IMR-90 (cell line): ENCODE results near the gene EPB41L2. TPM values are rescaled to one million over a fixed set of nuclear protein-coding genes. Genes with fewer than 3 reads are reported as not detected.

ENCODE experiments used
- ATAC-seq: fragments of 200-7000 bp; cut with Tn5 transposase; 2 replicates; pipeline ENCODE4 v1.9.1; 2020; ENCODE audit warnings: low read depth, mild to moderate bottlenecking, moderate library complexity
- BruUV-seq: library from RNA; stranded (reverse); fragments of 400-500 nt; replicated peaks from 2 replicates; lab custom pipeline; 2021; lab: Mats Ljungman, UMichigan
- CTCF ChIA-PET: fragments of 300-600 bp; formaldehyde crosslinking; extraction: SDS; loops from one replicate; lab custom pipeline; 2021; ENCODE audit warnings: antibody characterized with exemption; lab: Yijun Ruan, JAX
- POLR2A ChIA-PET: fragments of 300-600 bp; sonication (Branson Sonifier 250); formaldehyde crosslinking; loops from one replicate; lab custom pipeline; 2022; ENCODE audit warnings: antibody characterized with exemption; ENCODE audit not compliant: unreplicated experiment; lab: Charles Lee
- DNase-seq: peaks from one replicate; pipeline ENCODE4 v3.0.0; 2013
- H2AFZ ChIP-seq: replicated peaks from 2 replicates; pipeline ENCODE3; 2013; ENCODE audit warnings: low read length, mild to moderate bottlenecking; ENCODE audit not compliant: poor library complexity
- H2AK5ac ChIP-seq: 2 replicates; pipeline ENCODE4 v1.6.1; 2013; ENCODE audit warnings: low read depth, low read length, inconsistent platforms
- H2AK9ac ChIP-seq: replicated peaks from 2 replicates; pipeline ENCODE3; 2013; ENCODE audit warnings: mild to moderate bottlenecking, low read depth, low read length, moderate library complexity; ENCODE audit not compliant: poor library complexity
- H2BK120ac ChIP-seq: 2 replicates; pipeline ENCODE4 v1.6.1; 2013; ENCODE audit warnings: low read depth, low read length, inconsistent platforms
- H2BK15ac ChIP-seq: 3 replicates; pipeline ENCODE4 v1.6.1; 2013; ENCODE audit warnings: low read depth, low read length, inconsistent platforms
- H2BK20ac ChIP-seq: 2 replicates; pipeline ENCODE4 v1.6.1; 2013; ENCODE audit warnings: low read depth, mild to moderate bottlenecking, inconsistent platforms, low read length, moderate library complexity
- H2BK5ac ChIP-seq: 2 replicates; pipeline ENCODE4 v1.6.1; 2013; ENCODE audit warnings: mild to moderate bottlenecking, low read depth, low read length, inconsistent platforms; ENCODE audit not compliant: poor library complexity, severe bottlenecking
- H3K14ac ChIP-seq: replicated peaks from 2 replicates; pipeline ENCODE4 v1.6.1; 2013; ENCODE audit warnings: low read depth, low read length, inconsistent platforms
- H3K18ac ChIP-seq: 2 replicates; pipeline ENCODE4 v1.6.1; 2013; ENCODE audit warnings: low read depth, low read length, control low read depth
- H3K23ac ChIP-seq: 2 replicates; pipeline ENCODE4 v1.6.1; 2013; ENCODE audit warnings: low read depth, low read length, inconsistent platforms
- H3K27ac ChIP-seq: 2 replicates; pipeline ENCODE4 v1.5.1; 2013; ENCODE audit warnings: mild to moderate bottlenecking, control low read depth, low read length; ENCODE audit not compliant: insufficient read depth
- H3K27me3 ChIP-seq: 2 replicates; pipeline ENCODE4 v1.6.1; 2013; ENCODE audit warnings: low read length; ENCODE audit not compliant: control insufficient read depth, insufficient read depth
- H3K36me3 ChIP-seq: 2 replicates; pipeline ENCODE4 v1.6.1; 2013; ENCODE audit warnings: low read length, mixed read lengths; ENCODE audit not compliant: control insufficient read depth, insufficient read depth
- H3K4ac ChIP-seq: 2 replicates; pipeline ENCODE4 v1.6.1; 2013; ENCODE audit warnings: low read depth, low read length, inconsistent platforms
- H3K4me1 ChIP-seq: 2 replicates; pipeline ENCODE4 v1.6.1; 2013; ENCODE audit warnings: low read length, mixed read lengths; ENCODE audit not compliant: control insufficient read depth, insufficient read depth
- H3K4me2 ChIP-seq: 2 replicates; pipeline ENCODE4 v1.6.1; 2013; ENCODE audit warnings: low read depth, mild to moderate bottlenecking, control low read depth, low read length, moderate library complexity
- H3K4me3 ChIP-seq: 2 replicates; pipeline ENCODE4 v1.5.1; 2013; ENCODE audit warnings: low read depth, mild to moderate bottlenecking, control low read depth, low read length, moderate library complexity; ENCODE audit not compliant: insufficient read depth
- H3K56ac ChIP-seq: 2 replicates; pipeline ENCODE4 v1.6.1; 2013; ENCODE audit warnings: low read length, inconsistent platforms; ENCODE audit not compliant: insufficient read depth; ENCODE audit errors: extremely low read depth
- H3K79me1 ChIP-seq, 2 experiments: 2 replicates each; pipeline ENCODE4 v1.6.1; 2013; ENCODE audit warnings: low read length in 2 of 2, inconsistent platforms in 1 of 2, low read depth in 1 of 2
- H3K9ac ChIP-seq: 2 replicates; pipeline ENCODE4 v1.6.1; 2013; ENCODE audit warnings: low read depth, low read length, control low read depth
- H3K9me1 ChIP-seq: 2 replicates; pipeline ENCODE4 v1.6.1; 2013; ENCODE audit warnings: low read length, inconsistent platforms; ENCODE audit not compliant: insufficient read depth
- H3K9me3 ChIP-seq: 2 replicates; pipeline ENCODE4 v1.6.1; 2013; ENCODE audit warnings: low read length; ENCODE audit not compliant: control insufficient read depth, insufficient read depth
- H4K20me1 ChIP-seq: 2 replicates; pipeline ENCODE4 v1.6.1; 2013; ENCODE audit warnings: low read length, inconsistent platforms; ENCODE audit not compliant: insufficient read depth
- H4K5ac ChIP-seq: 2 replicates; pipeline ENCODE4 v1.6.1; 2013; ENCODE audit warnings: mild to moderate bottlenecking, low read depth, low read length, control low read depth
- H4K8ac ChIP-seq, 2 experiments: 2 replicates each; pipeline ENCODE4 v1.6.1; 2013; ENCODE audit warnings: low read depth in 2 of 2, low read length in 2 of 2, control low read depth in 1 of 2, inconsistent platforms in 1 of 2
- H4K91ac ChIP-seq: 2 replicates; pipeline ENCODE4 v1.6.1; 2013; ENCODE audit warnings: low read depth, low read length, inconsistent platforms; ENCODE audit not compliant: insufficient read depth
- CHD1 ChIP-seq: IDR thresholded peaks from 2 replicates; pipeline ENCODE4 v1.6.1; 2012; ENCODE audit warnings: low read depth, low read length, improper control_type of control experiment
- ELK1 ChIP-seq: fragments of 150-350 bp; IDR thresholded peaks from 2 replicates; pipeline ENCODE4 v1.6.1; 2016; ENCODE audit warnings: low read depth, mild to moderate bottlenecking, low read length, moderate library complexity, borderline replicate concordance
- MXI1 ChIP-seq: IDR thresholded peaks from 2 replicates; pipeline ENCODE4 v1.6.1; 2012; ENCODE audit warnings: low read depth, mild to moderate bottlenecking, low read length, moderate library complexity, borderline replicate concordance
- RCOR1 ChIP-seq: IDR thresholded peaks from 2 replicates; pipeline ENCODE4 v1.6.1; 2012; ENCODE audit warnings: mild to moderate bottlenecking, low read length, improper control_type of control experiment; ENCODE audit not compliant: insufficient replicate concordance
- WGBS, 2 experiments: methylation state at CpG; one replicate each; pipeline versions ENCODE4 v1.1.5 to v1.1.7; 2013; ENCODE audit warnings: missing lambda C conversion rate in 2 of 2; ENCODE audit not compliant: insufficient read length in 1 of 2; ENCODE audit errors: extremely low coverage in 2 of 2; 5-methylcytosine and 5-hydroxymethylcytosine counted together
- dilution Hi-C: fragments of 300-500 bp; cut with HindIII; formaldehyde crosslinking; loops from one replicate; pipeline ENCODE4 v1.14.3; 2018; ENCODE audit warnings: low sequenced_read_pairs; ENCODE audit not compliant: unreplicated experiment
- in situ Hi-C: fragments of 300-500 bp; cut with MboI; formaldehyde crosslinking; loops from 3 replicates; pipeline ENCODE4 v1.14.3; 2019; ENCODE audit warnings: low sequenced_read_pairs, inconsistent platforms, mixed read lengths
- intact Hi-C: fragments of 100-400 bp; cut with micrococcal nuclease; formaldehyde crosslinking; loops from 2 replicates; pipeline ENCODE4 v1.10.0; 2022
- polyA plus RNA-seq, 3 experiments: library from polyadenylated mRNA; depleted of rRNA; stranded (reverse); fragments of >200 nt; gene quantifications; 2 replicates each; pipeline ENCODE4 v1.2.3, GENCODE V29; 2012; ENCODE audit warnings: low replicate concordance in 1 of 3
- total RNA-seq: library from RNA; depleted of rRNA; stranded (reverse); fragments of >200 nt; gene quantifications from 2 replicates; pipeline ENCODE4 v1.2.3, GENCODE V29; 2012

The EPB41L2 gene
- total and polyA plus RNA-seq, 2 of the 4 experiments (the other 2 are of a cell fraction), result 85.7 to 99.8 TPM

- POLR2A ChIA-PET, result no interaction called here
- H4K91ac ChIP-seq, result no peak overlapping the region
- intact Hi-C loops, result no loop called here
- H3K9me1 ChIP-seq, result peaks cover 11% of the 10 kb centered on the region
- no peak overlapping the region for H3K14ac ChIP-seq
- H2BK120ac ChIP-seq, result no peak overlapping the region
- H3K27me3 ChIP-seq, result no peaks in the 10 kb centered on the region
- H3K4me1 ChIP-seq, result peaks cover 16% of the 10 kb centered on the region
- DNase-seq (no peak), ATAC-seq (no peak)
- no peak overlapping the region for H3K4me2 ChIP-seq
- peak overlapping the region; percentile 26; the same call in 1 of the 2 replicates for H3K23ac ChIP-seq
- no peak overlapping the region for H2BK15ac ChIP-seq
- no peak overlapping the region for H3K4ac ChIP-seq
- H2BK20ac ChIP-seq, result no peak overlapping the region
- peaks cover 37 to 63% of the 10 kb centered on the region in 2 experiments for H3K79me1 ChIP-seq
- no TSS peak for BruUV-seq
- CTCF ChIA-PET, result no interaction called here
- H3K18ac ChIP-seq, result no peak overlapping the region
- dilution Hi-C loops, result no loop called here
- H3K27ac ChIP-seq, result no peak overlapping the region
- no peak overlapping the region for H3K9ac ChIP-seq
- TF ChIP-seq CHD1 (no peak), ELK1 (no peak), RCOR1 (no peak), MXI1 (no peak)
- no peak overlapping the region for H3K56ac ChIP-seq
- H4K20me1 ChIP-seq, result peaks cover 3% of the 10 kb centered on the region; the same call in 1 of the 2 replicates
- H2AFZ ChIP-seq, result no peak overlapping the region
- H4K5ac ChIP-seq, result no peak overlapping the region
- in situ Hi-C loops, result no loop called here
- H2BK5ac ChIP-seq, result no peak overlapping the region
- H2AK5ac ChIP-seq, result no peak overlapping the region
- H3K36me3 ChIP-seq, result 0 out of 2 replicates have a peak, but pooled peaks cover 3% of the 10 kb centered on the region
- no peak overlapping the region for H3K4me3 ChIP-seq
- no peak overlapping the region for H4K8ac ChIP-seq
- H2AK9ac ChIP-seq, result no peak overlapping the region
- WGBS, 2 experiments, result 80% methylated on average over 1 of the region's 1 CpG; no CpG with 5 or more reads in 1 of the 2 experiments
- H3K9me3 ChIP-seq, result no peaks in the 10 kb centered on the region
Measured at GRCh38 chr6:131035582-131035981, 27.5 kb downstream of the EPB41L2 start.
